Left kidney (tissue), 2 donors: Measurements from ENCODE around the gene PSPN. TPM values are rescaled to one million over a fixed set of nuclear protein-coding genes. Genes with fewer than 3 reads are reported as not detected.

ENCODE experiments used
- DNase-seq: peaks from one replicate; pipeline ENCODE4 v3.0.0-alpha.2; 2013
- polyA plus RNA-seq: library from polyadenylated mRNA; unstranded; fragments of 120-200 nt; gene quantifications from one replicate; pipeline ENCODE4 v1.2.1, GENCODE V29; 2013; ENCODE audit not compliant: insufficient read length

The PSPN gene
- polyA plus RNA-seq, 1 donor: 2.4 TPM

- DNase-seq: no peak
Measured at GRCh38 chr19:6333439-6333838, 42.3 kb downstream of the PSPN start, which contains the start of gene ACER1. Gene ACER1 (minus strand): TSS chr19:6333612. CDS start chr19:6333551, 61 bp downstream.

GRCh38 chr19:6326815-6327214 is 48.9 kb downstream of the PSPN start:
- no peak for DNase-seq

GRCh38 chr19:6325614-6326013 is 50.1 kb downstream of the PSPN start:
- no peak for DNase-seq

Other genes starting within 250 kb of the PSPN start
- gene ACSBG2, start 240.3 kb downstream of the PSPN start, polyA plus RNA-seq: 4.1 TPM
- 67.6 TPM for gene MLLT1, start 96.0 kb downstream of the PSPN start, polyA plus RNA-seq
- not detected for gene ACER1, start 42.3 kb downstream of the PSPN start, polyA plus RNA-seq
- gene CLPP, start 14.4 kb downstream of the PSPN start, polyA plus RNA-seq: 47.5 TPM
- 35.1 TPM for gene ALKBH7, start 3.1 kb downstream of the PSPN start, polyA plus RNA-seq
- 69.9 TPM for gene GTF2F1, start 17.2 kb upstream of the PSPN start, polyA plus RNA-seq
- gene KHSRP, start 48.9 kb upstream of the PSPN start, polyA plus RNA-seq: 280 TPM
- gene SLC25A41, start 57.8 kb upstream of the PSPN start, polyA plus RNA-seq: 1.0 TPM
- gene SLC25A23, start 83.9 kb upstream of the PSPN start, polyA plus RNA-seq: 70.8 TPM
- 21.8 TPM for gene CRB3, start 88.3 kb upstream of the PSPN start, polyA plus RNA-seq
- 36.7 TPM for gene DENND1C, start 105.9 kb upstream of the PSPN start, polyA plus RNA-seq
- 27.6 TPM for gene TUBB4A, start 126.4 kb upstream of the PSPN start, polyA plus RNA-seq
- gene TNFSF9, start 155.1 kb upstream of the PSPN start, polyA plus RNA-seq: 0.20 TPM
- not detected for gene CD70, start 215.2 kb upstream of the PSPN start, polyA plus RNA-seq